WTC11 (cell line): Measurements from ENCODE around the gene KRT36. TPM values are rescaled to one million over a fixed set of nuclear protein-coding genes. Genes with fewer than 3 reads are reported as not detected.

ENCODE experiments used
- ATAC-seq: fragments of 200-7000 bp; cut with Tn5 transposase; 2 replicates; pipeline ENCODE4 v1.10.0; 2021; ENCODE audit warnings: mild to moderate bottlenecking, moderate library complexity
- CTCF ChIA-PET: fragments of 300-600 bp; sonication (Branson Sonifier 250); formaldehyde crosslinking; loops from one replicate; lab custom pipeline; 2021; ENCODE audit warnings: antibody characterized with exemption; lab: Charles Lee
- POLR2A ChIA-PET: fragments of 350-600 bp; sonication (Branson Sonifier 250); formaldehyde crosslinking; loops from one replicate; lab custom pipeline; 2021; ENCODE audit warnings: antibody characterized with exemption; lab: Charles Lee
- DNase-seq: peaks from one replicate; pipeline ENCODE4 v3.0.0; 2021; ENCODE audit warnings: low spot score
- H3K27ac Mint-ChIP-seq: 2 replicates; pipeline ENCODE4 v1.8.0; 2021; ENCODE audit warnings: mixed read lengths
- H3K27me3 Mint-ChIP-seq: 2 replicates; pipeline ENCODE4 v1.8.0; 2021; ENCODE audit warnings: low read depth, mild to moderate bottlenecking, moderate library complexity, mixed read lengths
- H3K36me3 Mint-ChIP-seq: 2 replicates; pipeline ENCODE4 v1.8.0; 2021; ENCODE audit warnings: mixed read lengths
- H3K4me1 Mint-ChIP-seq: 2 replicates; pipeline ENCODE4 v1.8.0; 2022; ENCODE audit warnings: mixed read lengths
- H3K4me3 Mint-ChIP-seq: 2 replicates; pipeline ENCODE4 v1.8.0; 2021; ENCODE audit warnings: mild to moderate bottlenecking, moderate library complexity, mixed read lengths
- H3K9me3 Mint-ChIP-seq: 2 replicates; pipeline ENCODE4 v1.8.0; 2021; ENCODE audit warnings: mixed read lengths
- CDX4 ChIP-seq: fragments of 250-450 bp; sonication (Bioruptor Pico); IDR thresholded peaks from 2 replicates; pipeline ENCODE4 v1.9.0; 2021; ENCODE audit warnings: moderate library complexity, mild to moderate bottlenecking, inconsistent platforms, borderline replicate concordance
- JUN ChIP-seq: sonication (generic); formaldehyde crosslinking; IDR thresholded peaks from 2 replicates; pipeline ENCODE4 v1.8.0; 2023; ENCODE audit warnings: mild to moderate bottlenecking, missing genetic modification reagents
- KAT7 ChIP-seq: sonication (generic); formaldehyde crosslinking; IDR thresholded peaks from 2 replicates; pipeline ENCODE4 v1.8.1; 2023; ENCODE audit warnings: missing genetic modification reagents, mild to moderate bottlenecking, borderline replicate concordance
- MXD4 ChIP-seq: fragments of 250-450 bp; sonication (Bioruptor Pico); IDR thresholded peaks from 2 replicates; pipeline ENCODE4 v1.8.0; 2021; ENCODE audit warnings: mild to moderate bottlenecking, moderate library complexity, borderline replicate concordance
- NR1H2 ChIP-seq: sonication (generic); formaldehyde crosslinking; IDR thresholded peaks from 2 replicates; pipeline ENCODE4 v1.9.0; 2021; ENCODE audit warnings: mild to moderate bottlenecking, moderate library complexity, missing genetic modification reagents
- NR2C2 ChIP-seq: sonication (generic); formaldehyde crosslinking; IDR thresholded peaks from 2 replicates; pipeline ENCODE4 v1.8.0; 2022; ENCODE audit warnings: mild to moderate bottlenecking, missing genetic modification reagents
- OVOL2 ChIP-seq: fragments of 250-450 bp; sonication (Bioruptor Pico); IDR thresholded peaks from 2 replicates; pipeline ENCODE4 v1.9.0; 2021; ENCODE audit warnings: mild to moderate bottlenecking, borderline replicate concordance
- PREB ChIP-seq: sonication (generic); formaldehyde crosslinking; IDR thresholded peaks from 2 replicates; pipeline ENCODE4 v1.8.1; 2022; ENCODE audit warnings: mild to moderate bottlenecking, missing genetic modification reagents, moderate library complexity, borderline replicate concordance
- STAT6 ChIP-seq: sonication (generic); formaldehyde crosslinking; conservative IDR thresholded peaks from 2 replicates; pipeline ENCODE4 v1.8.1; 2023; ENCODE audit warnings: mild to moderate bottlenecking, low read depth, missing genetic modification reagents, moderate library complexity
- USF2 ChIP-seq: sonication (generic); formaldehyde crosslinking; IDR thresholded peaks from 2 replicates; pipeline ENCODE4 v1.8.1; 2023; ENCODE audit warnings: mild to moderate bottlenecking, missing genetic modification reagents, moderate library complexity
- ZNF121 ChIP-seq: sonication (generic); formaldehyde crosslinking; IDR thresholded peaks from 2 replicates; pipeline ENCODE4 v1.8.0; 2023; ENCODE audit warnings: missing genetic modification reagents
- ZNF671 ChIP-seq: fragments of 250-450 bp; sonication (Bioruptor Pico); IDR thresholded peaks from 2 replicates; pipeline ENCODE4 v1.8.0; 2021; ENCODE audit warnings: mild to moderate bottlenecking
- total RNA-seq: library from RNA; stranded (reverse); gene quantifications from 3 replicates; pipeline ENCODE4 v1.2.3, GENCODE V29; 2021
- TF ChIP-seq, protein P1 (sequence below): sonication (generic); formaldehyde crosslinking; IDR thresholded peaks from 2 replicates; pipeline ENCODE4 v1.8.0; 2023; ENCODE audit warnings: missing genetic modification reagents, mild to moderate bottlenecking, borderline replicate concordance
- TF ChIP-seq, protein P2 (sequence below): sonication (generic); formaldehyde crosslinking; conservative IDR thresholded peaks from 2 replicates; pipeline ENCODE4 v1.8.1; 2022; ENCODE audit warnings: mild to moderate bottlenecking, missing genetic modification reagents
- TF ChIP-seq, protein P3 (sequence below): sonication (generic); formaldehyde crosslinking; IDR thresholded peaks from 2 replicates; pipeline ENCODE4 v1.8.0; 2022; ENCODE audit warnings: mild to moderate bottlenecking, missing genetic modification reagents
- TF ChIP-seq, protein P4 (sequence below): sonication (generic); formaldehyde crosslinking; IDR thresholded peaks from 2 replicates; pipeline ENCODE4 v1.8.1; 2023; ENCODE audit warnings: mild to moderate bottlenecking, missing genetic modification reagents, borderline replicate concordance
- TF ChIP-seq, protein P5 (sequence below): fragments of 250-450 bp; sonication (Bioruptor Pico); IDR thresholded peaks from 2 replicates; pipeline ENCODE4 v1.8.0; 2021; ENCODE audit warnings: mild to moderate bottlenecking

The KRT36 gene
- total RNA-seq, 1 experiment from 2014 or later: not detected

GRCh38 chr17:41511116-41511515 is 21.4 kb upstream of the KRT36 start:
- no peak for TF ChIP-seq ZNF671 (CRISPR knock-in tag)
- no peak for TF ChIP-seq STAT6
- TF ChIP-seq, protein P1, sequence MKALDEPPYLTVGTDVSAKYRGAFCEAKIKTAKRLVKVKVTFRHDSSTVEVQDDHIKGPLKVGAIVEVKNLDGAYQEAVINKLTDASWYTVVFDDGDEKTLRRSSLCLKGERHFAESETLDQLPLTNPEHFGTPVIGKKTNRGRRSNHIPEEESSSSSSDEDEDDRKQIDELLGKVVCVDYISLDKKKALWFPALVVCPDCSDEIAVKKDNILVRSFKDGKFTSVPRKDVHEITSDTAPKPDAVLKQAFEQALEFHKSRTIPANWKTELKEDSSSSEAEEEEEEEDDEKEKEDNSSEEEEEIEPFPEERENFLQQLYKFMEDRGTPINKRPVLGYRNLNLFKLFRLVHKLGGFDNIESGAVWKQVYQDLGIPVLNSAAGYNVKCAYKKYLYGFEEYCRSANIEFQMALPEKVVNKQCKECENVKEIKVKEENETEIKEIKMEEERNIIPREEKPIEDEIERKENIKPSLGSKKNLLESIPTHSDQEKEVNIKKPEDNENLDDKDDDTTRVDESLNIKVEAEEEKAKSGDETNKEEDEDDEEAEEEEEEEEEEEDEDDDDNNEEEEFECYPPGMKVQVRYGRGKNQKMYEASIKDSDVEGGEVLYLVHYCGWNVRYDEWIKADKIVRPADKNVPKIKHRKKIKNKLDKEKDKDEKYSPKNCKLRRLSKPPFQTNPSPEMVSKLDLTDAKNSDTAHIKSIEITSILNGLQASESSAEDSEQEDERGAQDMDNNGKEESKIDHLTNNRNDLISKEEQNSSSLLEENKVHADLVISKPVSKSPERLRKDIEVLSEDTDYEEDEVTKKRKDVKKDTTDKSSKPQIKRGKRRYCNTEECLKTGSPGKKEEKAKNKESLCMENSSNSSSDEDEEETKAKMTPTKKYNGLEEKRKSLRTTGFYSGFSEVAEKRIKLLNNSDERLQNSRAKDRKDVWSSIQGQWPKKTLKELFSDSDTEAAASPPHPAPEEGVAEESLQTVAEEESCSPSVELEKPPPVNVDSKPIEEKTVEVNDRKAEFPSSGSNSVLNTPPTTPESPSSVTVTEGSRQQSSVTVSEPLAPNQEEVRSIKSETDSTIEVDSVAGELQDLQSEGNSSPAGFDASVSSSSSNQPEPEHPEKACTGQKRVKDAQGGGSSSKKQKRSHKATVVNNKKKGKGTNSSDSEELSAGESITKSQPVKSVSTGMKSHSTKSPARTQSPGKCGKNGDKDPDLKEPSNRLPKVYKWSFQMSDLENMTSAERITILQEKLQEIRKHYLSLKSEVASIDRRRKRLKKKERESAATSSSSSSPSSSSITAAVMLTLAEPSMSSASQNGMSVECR (CRISPR knock-in tag): no peak
- no peak for TF ChIP-seq CDX4 (CRISPR knock-in tag)
- TF ChIP-seq, protein P2, sequence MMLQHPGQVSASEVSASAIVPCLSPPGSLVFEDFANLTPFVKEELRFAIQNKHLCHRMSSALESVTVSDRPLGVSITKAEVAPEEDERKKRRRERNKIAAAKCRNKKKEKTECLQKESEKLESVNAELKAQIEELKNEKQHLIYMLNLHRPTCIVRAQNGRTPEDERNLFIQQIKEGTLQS (CRISPR knock-in tag): no peak
- TF ChIP-seq MXD4 (CRISPR knock-in tag): no peak
- TF ChIP-seq PREB (CRISPR knock-in tag): no peak
- no peak for TF ChIP-seq KAT7 (CRISPR knock-in tag)
- TF ChIP-seq, protein P3, sequence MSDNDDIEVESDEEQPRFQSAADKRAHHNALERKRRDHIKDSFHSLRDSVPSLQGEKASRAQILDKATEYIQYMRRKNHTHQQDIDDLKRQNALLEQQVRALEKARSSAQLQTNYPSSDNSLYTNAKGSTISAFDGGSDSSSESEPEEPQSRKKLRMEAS (CRISPR knock-in tag): no peak
- no peak for TF ChIP-seq USF2 (CRISPR knock-in tag)
- no peak for TF ChIP-seq JUN (CRISPR knock-in tag)
- TF ChIP-seq NR1H2 (CRISPR knock-in tag): no peak
- TF ChIP-seq, protein P4, sequence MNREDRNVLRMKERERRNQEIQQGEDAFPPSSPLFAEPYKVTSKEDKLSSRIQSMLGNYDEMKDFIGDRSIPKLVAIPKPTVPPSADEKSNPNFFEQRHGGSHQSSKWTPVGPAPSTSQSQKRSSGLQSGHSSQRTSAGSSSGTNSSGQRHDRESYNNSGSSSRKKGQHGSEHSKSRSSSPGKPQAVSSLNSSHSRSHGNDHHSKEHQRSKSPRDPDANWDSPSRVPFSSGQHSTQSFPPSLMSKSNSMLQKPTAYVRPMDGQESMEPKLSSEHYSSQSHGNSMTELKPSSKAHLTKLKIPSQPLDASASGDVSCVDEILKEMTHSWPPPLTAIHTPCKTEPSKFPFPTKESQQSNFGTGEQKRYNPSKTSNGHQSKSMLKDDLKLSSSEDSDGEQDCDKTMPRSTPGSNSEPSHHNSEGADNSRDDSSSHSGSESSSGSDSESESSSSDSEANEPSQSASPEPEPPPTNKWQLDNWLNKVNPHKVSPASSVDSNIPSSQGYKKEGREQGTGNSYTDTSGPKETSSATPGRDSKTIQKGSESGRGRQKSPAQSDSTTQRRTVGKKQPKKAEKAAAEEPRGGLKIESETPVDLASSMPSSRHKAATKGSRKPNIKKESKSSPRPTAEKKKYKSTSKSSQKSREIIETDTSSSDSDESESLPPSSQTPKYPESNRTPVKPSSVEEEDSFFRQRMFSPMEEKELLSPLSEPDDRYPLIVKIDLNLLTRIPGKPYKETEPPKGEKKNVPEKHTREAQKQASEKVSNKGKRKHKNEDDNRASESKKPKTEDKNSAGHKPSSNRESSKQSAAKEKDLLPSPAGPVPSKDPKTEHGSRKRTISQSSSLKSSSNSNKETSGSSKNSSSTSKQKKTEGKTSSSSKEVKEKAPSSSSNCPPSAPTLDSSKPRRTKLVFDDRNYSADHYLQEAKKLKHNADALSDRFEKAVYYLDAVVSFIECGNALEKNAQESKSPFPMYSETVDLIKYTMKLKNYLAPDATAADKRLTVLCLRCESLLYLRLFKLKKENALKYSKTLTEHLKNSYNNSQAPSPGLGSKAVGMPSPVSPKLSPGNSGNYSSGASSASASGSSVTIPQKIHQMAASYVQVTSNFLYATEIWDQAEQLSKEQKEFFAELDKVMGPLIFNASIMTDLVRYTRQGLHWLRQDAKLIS: no peak
- TF ChIP-seq NR2C2 (CRISPR knock-in tag): no peak
- TF ChIP-seq ZNF121: no peak
- TF ChIP-seq OVOL2 (CRISPR knock-in tag): no peak
- TF ChIP-seq, protein P5, sequence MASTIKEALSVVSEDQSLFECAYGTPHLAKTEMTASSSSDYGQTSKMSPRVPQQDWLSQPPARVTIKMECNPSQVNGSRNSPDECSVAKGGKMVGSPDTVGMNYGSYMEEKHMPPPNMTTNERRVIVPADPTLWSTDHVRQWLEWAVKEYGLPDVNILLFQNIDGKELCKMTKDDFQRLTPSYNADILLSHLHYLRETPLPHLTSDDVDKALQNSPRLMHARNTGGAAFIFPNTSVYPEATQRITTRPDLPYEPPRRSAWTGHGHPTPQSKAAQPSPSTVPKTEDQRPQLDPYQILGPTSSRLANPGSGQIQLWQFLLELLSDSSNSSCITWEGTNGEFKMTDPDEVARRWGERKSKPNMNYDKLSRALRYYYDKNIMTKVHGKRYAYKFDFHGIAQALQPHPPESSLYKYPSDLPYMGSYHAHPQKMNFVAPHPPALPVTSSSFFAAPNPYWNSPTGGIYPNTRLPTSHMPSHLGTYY: no peak
- no peaks in the 10 kb centered on the region for H3K36me3 Mint-ChIP-seq
- H3K4me1 Mint-ChIP-seq: peaks cover 22% of the 10 kb centered on the region
- ATAC-seq (peak; percentile 80), DNase-seq (no peak)
- no peak overlapping the region for H3K27ac Mint-ChIP-seq
- no peaks in the 10 kb centered on the region; the same call in 1 of the 2 replicates for H3K27me3 Mint-ChIP-seq
- CTCF ChIA-PET: interaction anchor here (1.0 to 15.4 kb wide), 4 partner anchors 18 to 188 kb away, joined by 3 to 116 read pairs (median 6); partner anchors contain the start of gene KRT19
- H3K4me3 Mint-ChIP-seq: no peak overlapping the region
- POLR2A ChIA-PET: interaction anchor here (0.8 kb wide), 1 partner anchor 10 kb away, joined by 3 read pairs; no protein-coding TSS in a partner anchor
- H3K9me3 Mint-ChIP-seq: no peaks in the 10 kb centered on the region
